ENCODE data around the gene SLC25A23. TPM values are rescaled to one million over a fixed set of nuclear protein-coding genes. Genes with fewer than 3 reads are reported as not detected.

The SLC25A23 gene
- total RNA-seq, 1 donor from 2014 or later: 56.5 TPM

DNA sequence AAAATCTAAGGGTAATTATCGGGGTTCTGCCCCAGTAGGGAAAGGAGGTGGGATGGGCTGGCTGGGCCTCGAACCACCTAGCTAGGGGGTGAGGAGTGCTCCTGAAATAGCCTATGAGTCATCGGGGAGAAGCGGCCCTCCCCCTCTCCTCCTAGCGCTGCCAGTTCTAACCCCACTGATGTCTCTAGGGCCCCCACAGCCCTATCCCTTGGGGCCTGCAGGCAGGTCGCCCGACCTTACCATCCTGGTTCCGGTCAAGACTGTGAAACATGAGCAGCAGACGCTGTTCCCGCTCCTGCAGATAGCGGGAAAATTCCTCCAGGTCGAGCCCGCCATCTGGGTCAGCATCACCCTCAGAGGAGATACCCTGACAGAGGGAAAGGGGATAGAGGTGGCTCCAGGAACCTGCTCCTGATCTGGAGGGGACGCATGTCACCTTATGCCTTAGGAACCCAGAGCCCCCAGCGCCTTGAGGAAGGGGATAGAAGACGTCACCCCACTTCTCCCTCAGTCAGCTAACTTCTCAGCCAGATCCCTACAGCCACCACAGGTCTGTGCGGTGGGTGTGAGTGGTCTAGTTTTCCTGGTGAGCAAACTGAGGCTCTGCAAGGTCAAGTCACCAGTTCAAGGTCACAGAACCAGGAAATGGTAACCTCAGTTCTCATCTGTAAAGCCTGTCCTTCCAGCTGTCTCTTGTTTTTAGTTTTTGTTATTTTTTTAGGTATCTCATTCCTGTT, 1.5 kb downstream of the SLC25A23 start:
- H3K27ac ChIP-seq: peak overlapping the region in 1 of 2 donors; percentile 40
- intact Hi-C loops (cut with DNase I): loop anchor here (2.0 kb wide), 1 partner anchor 65 kb away; the partner anchor contains the start of gene GTF2F1
- H3K4me3 ChIP-seq: peak overlapping the region; percentile 72 to 79
- peaks cover 0 to 5% of the 10 kb centered on the region in 2 donors for H3K9me3 ChIP-seq
- DNase-seq (ENCODE audit: low spot score in 2 of 2): no peak
- H3K27me3 ChIP-seq: no peaks in the 10 kb centered on the region
- H3K36me3 ChIP-seq: peaks cover 21 to 31% of the 10 kb centered on the region in 2 donors
- TF ChIP-seq, protein P1, sequence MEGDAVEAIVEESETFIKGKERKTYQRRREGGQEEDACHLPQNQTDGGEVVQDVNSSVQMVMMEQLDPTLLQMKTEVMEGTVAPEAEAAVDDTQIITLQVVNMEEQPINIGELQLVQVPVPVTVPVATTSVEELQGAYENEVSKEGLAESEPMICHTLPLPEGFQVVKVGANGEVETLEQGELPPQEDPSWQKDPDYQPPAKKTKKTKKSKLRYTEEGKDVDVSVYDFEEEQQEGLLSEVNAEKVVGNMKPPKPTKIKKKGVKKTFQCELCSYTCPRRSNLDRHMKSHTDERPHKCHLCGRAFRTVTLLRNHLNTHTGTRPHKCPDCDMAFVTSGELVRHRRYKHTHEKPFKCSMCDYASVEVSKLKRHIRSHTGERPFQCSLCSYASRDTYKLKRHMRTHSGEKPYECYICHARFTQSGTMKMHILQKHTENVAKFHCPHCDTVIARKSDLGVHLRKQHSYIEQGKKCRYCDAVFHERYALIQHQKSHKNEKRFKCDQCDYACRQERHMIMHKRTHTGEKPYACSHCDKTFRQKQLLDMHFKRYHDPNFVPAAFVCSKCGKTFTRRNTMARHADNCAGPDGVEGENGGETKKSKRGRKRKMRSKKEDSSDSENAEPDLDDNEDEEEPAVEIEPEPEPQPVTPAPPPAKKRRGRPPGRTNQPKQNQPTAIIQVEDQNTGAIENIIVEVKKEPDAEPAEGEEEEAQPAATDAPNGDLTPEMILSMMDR (IDR thresholded peaks at IDR 0.05): no peak
- peaks cover 0 to 4% of the 10 kb centered on the region in 2 donors for H3K4me1 ChIP-seq

DNA sequence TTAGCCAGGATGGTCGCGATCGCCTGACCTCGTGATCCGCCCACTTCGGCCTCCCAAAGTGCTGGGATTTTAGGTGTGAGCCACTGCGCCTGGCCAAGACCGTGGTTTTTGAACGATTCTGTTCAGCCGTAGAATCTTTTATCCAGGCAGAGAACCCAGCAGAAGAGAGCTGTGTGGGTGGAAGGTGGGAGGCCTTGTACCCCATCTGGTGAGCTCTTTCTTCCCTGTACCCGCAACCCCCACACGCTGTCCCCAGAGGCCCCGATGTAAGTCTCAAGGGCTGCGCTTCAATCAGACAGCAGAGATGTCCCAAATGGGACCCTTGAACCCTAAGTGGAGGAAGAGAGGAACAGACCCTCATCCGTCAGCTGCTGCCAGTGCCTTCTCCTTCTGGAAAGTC, 3.7 kb downstream of the SLC25A23 start:
- Histone ChIP-seq H3K27ac (no peak overlapping the region), H3K4me1 (peaks cover 0 to 3% of the 10 kb centered on the region in 2 donors), H3K9me3 (peaks cover 0 to 5% of the 10 kb centered on the region in 2 donors), H3K27me3 (no peaks in the 10 kb centered on the region), H3K36me3 (peaks cover 28 to 49% of the 10 kb centered on the region in 2 donors), H3K4me3 (no peak overlapping the region)
- TF ChIP-seq, protein P1 (IDR thresholded peaks at IDR 0.05): no peak
- DNase-seq (ENCODE audit: low spot score in 2 of 2): no peak
- intact Hi-C loops (cut with DNase I): no loop called here

DNA sequence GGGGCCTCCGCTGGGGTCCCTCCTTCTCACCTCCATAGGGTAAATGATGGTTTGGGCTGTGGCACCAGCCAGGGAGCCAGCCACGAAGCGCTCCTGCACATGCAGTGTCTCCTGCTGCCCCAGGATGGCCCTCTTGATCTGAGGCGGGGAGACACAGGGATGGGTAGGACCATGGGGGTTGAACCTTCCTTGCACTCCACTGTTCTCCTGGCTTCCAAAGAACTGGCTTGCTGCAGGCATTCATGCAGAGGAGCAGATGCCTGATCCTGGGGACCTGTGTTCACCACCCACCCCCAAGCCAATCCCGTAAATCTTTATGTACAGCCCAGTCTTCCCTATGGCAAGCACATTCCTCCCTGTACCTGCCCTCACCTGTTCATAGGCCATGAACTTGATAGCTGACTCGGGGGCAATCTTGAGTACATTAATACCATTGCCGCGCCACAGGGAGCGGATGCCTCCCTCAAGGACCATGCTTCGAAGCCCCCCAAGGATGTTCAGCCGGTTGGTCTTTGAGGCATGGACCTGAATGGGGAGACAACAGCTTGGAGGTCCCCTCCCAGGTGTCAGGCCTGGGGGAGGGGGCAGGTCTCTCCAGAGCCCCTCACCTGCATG, 5.5 kb downstream of the SLC25A23 start:
- H3K4me1 ChIP-seq: no peaks in the 10 kb centered on the region
- H3K36me3 ChIP-seq: peaks cover 28 to 54% of the 10 kb centered on the region in 2 donors
- H3K9me3 ChIP-seq: peaks cover 0 to 5% of the 10 kb centered on the region in 2 donors
- TF ChIP-seq, protein P1 (IDR thresholded peaks at IDR 0.05): no peak
- intact Hi-C loops (cut with DNase I): no loop called here
- H3K27ac ChIP-seq: no peak overlapping the region
- no peak for DNase-seq (ENCODE audit: low spot score in 2 of 2)
- H3K27me3 ChIP-seq: no peaks in the 10 kb centered on the region
- no peak overlapping the region for H3K4me3 ChIP-seq

DNA sequence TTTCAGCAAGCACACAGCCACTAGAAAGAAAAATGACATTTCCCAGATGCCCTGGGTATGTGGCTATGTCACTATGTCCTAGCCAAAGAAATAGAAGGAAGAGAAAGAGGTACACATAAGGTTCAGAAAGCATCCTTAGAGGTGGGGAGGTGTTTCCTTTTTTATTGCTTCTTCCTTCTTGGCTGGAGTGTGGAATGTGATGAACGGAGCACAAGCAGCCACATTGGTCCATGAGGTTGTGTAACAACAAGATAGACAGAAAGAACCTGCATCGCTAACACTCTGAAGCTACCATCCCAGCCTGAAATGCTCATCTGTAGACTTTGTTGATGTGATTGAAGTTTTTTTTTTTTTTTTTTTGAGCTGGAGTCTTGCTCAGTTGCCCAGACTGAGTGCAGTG, 6.7 kb downstream of the SLC25A23 start:
- H3K4me1 ChIP-seq: no peaks in the 10 kb centered on the region
- peaks cover 0 to 5% of the 10 kb centered on the region in 2 donors for H3K9me3 ChIP-seq
- TF ChIP-seq, protein P1 (IDR thresholded peaks at IDR 0.05): no peak
- no peaks in the 10 kb centered on the region for H3K27me3 ChIP-seq
- intact Hi-C loops (cut with DNase I): no loop called here
- no peak overlapping the region for H3K27ac ChIP-seq
- peaks cover 28 to 54% of the 10 kb centered on the region in 2 donors for H3K36me3 ChIP-seq
- no peak for DNase-seq (ENCODE audit: low spot score in 2 of 2)
- H3K4me3 ChIP-seq: no peak overlapping the region

GRCh38 chr19:6452223-6452614, 7.4 kb downstream of the SLC25A23 start:
- intact Hi-C loops (cut with DNase I): no loop called here
- DNase-seq (ENCODE audit: low spot score in 2 of 2): no peak
- Histone ChIP-seq H3K9me3 (peaks cover 0 to 5% of the 10 kb centered on the region in 2 donors), H3K27me3 (no peaks in the 10 kb centered on the region), H3K36me3 (peaks cover 28 to 58% of the 10 kb centered on the region in 2 donors), H3K27ac (no peak overlapping the region), H3K4me3 (no peak overlapping the region), H3K4me1 (no peaks in the 10 kb centered on the region)
- TF ChIP-seq, protein P1 (IDR thresholded peaks at IDR 0.05): no peak

Data from ascending aorta (tissue), 2 donors.